SU-DHL-6 (cell line): ENCODE measurements around the gene RRP1B.

Source experiments
- EZH2phosphoT487 ChIP-seq: fragments of 200-600 bp; sonication (generic), shearing (Covaris generic); conservative IDR thresholded peaks from 2 replicates; pipeline ENCODE4 v1.6.1; 2018; ENCODE audit warnings: mild to moderate bottlenecking, antibody characterized with exemption, low read length, moderate library complexity, mixed read lengths
- TF ChIP-seq, protein P1 (sequence below): fragments of 200-600 bp; sonication (generic); IDR thresholded peaks from one replicate; pipeline ENCODE4 v1.5.1; 2017; ENCODE audit warnings: antibody characterized with exemption, mild to moderate bottlenecking, low read length, moderate library complexity; ENCODE audit not compliant: insufficient read depth, poor library complexity, severe bottlenecking

DNA sequence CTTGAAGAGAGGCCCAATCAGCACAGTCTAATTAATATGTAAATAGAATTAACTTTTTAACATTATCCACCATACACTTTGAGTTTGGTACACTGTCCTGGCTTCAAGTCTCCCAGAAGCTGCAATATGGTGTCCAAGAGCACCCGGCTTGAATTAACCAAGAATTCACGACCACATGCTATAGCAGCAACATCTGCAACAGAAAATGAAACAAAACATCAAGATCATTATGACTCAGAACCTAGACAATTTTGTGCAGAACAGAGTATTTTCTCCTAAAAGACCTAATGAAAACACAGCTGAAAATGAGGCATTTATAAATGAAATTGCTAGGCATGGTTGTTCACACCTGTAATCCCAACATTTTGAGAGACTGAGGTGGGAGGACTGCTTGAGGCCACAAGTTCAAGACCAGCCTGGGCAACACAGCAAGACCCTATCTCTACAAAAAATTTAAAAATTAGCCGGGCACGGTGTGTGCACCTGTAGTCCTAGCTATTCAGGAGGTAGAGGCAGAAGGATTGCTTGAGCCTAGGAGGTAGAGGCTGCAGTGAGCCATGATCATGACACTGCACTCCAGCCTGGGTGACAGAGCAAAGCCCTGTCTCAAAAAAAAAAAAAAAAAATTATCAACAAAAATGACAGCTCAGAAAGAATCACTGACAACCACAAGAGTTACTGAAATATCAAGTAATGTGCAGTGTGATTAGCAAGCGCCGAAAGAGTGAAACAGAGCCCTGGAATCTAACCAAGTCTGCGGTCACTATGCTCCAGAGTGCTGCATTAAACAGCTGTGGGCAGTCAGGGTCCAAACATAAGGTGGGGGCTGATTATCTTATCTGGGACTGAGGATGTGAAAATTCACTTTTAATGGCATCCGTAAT lies 45.4 kb upstream of the RRP1B start:
- TF ChIP-seq, protein P1, sequence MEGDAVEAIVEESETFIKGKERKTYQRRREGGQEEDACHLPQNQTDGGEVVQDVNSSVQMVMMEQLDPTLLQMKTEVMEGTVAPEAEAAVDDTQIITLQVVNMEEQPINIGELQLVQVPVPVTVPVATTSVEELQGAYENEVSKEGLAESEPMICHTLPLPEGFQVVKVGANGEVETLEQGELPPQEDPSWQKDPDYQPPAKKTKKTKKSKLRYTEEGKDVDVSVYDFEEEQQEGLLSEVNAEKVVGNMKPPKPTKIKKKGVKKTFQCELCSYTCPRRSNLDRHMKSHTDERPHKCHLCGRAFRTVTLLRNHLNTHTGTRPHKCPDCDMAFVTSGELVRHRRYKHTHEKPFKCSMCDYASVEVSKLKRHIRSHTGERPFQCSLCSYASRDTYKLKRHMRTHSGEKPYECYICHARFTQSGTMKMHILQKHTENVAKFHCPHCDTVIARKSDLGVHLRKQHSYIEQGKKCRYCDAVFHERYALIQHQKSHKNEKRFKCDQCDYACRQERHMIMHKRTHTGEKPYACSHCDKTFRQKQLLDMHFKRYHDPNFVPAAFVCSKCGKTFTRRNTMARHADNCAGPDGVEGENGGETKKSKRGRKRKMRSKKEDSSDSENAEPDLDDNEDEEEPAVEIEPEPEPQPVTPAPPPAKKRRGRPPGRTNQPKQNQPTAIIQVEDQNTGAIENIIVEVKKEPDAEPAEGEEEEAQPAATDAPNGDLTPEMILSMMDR: no peak
- TF ChIP-seq EZH2phosphoT487: no peak
